Lower leg skin (tissue), 4 donors: ENCODE results near the gene NRN1L. TPM values are rescaled to one million over a fixed set of nuclear protein-coding genes. Genes with fewer than 3 reads are reported as not detected.
"Not testable (repeated sequence)": the region's sequence is repeated elsewhere in the genome, so short reads cannot be mapped to it uniquely, and the experiment has no call there.

ENCODE experiments used
- DNase-seq, 2 donors: peaks; one replicate each; pipeline ENCODE4 v3.0.0-alpha.2; 2019; ENCODE audit warnings: low spot score in 2 of 2
- H3K4me3 ChIP-seq: fragments of 200-600 bp; sonication (generic); 2 replicates; pipeline ENCODE4 v1.5.1; 2017; ENCODE audit warnings: mild to moderate bottlenecking, low read depth; ENCODE audit not compliant: poor library complexity, severe bottlenecking
- CTCF ChIP-seq, 3 donors: fragments of 450-650 bp; IDR thresholded peaks; one replicate each; pipeline ENCODE4 v1.5.1; 2016; ENCODE audit warnings: antibody characterized with exemption in 3 of 3, mild to moderate bottlenecking in 3 of 3, moderate library complexity in 2 of 3
- POLR2A ChIP-seq, 2 donors: fragments of 450-650 bp; IDR thresholded peaks; one replicate each; pipeline ENCODE4 v1.6.1; 2016 to 2017; ENCODE audit warnings: antibody characterized with exemption in 2 of 2, mild to moderate bottlenecking in 1 of 2, moderate library complexity in 1 of 2
- WGBS, 2 donors: methylation state at CpG; one replicate each; pipeline ENCODE4 v1.1.5; 2018; 5-methylcytosine and 5-hydroxymethylcytosine counted together
- intact Hi-C: fragments of 100-400 bp; cut with DNase I; formaldehyde crosslinking; loops from one replicate; pipeline ENCODE4 v1.15.0; 2023; ENCODE audit warnings: low total_unique reads
- total RNA-seq, 4 donors: library from RNA; depleted of rRNA; stranded (reverse); fragments of >200 nt; gene quantifications; one replicate each; pipeline ENCODE4 v1.1.0, GENCODE V29; 2016

NRN1L gene
- total RNA-seq, 4 donors from 2014 or later: 0.65 to 3.7 (median 0.80) TPM; not detected in 1

DNA sequence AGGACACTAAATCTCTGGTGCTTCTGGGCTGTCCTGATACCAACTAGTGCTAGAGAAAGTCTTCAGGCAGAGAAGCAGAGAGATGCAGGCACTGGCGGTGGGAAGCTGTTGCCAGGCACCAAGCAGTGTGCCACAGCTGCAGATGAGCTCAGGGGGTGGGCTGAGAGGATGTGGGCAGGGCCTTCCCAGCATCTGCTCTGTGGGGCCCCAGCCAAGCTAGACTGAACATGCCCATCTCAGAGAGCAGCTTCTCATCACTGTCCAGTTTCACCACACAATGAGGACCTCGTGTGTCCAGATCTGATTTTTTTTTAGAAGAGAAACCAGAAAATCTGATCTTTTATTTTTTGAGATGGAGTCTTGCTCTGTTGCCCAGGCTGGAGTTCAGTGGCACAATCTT lies 25.5 kb downstream of the NRN1L start:
- WGBS, 2 donors: 58 to 60% methylated on average over 2 of the region's 2 CpGs

DNA sequence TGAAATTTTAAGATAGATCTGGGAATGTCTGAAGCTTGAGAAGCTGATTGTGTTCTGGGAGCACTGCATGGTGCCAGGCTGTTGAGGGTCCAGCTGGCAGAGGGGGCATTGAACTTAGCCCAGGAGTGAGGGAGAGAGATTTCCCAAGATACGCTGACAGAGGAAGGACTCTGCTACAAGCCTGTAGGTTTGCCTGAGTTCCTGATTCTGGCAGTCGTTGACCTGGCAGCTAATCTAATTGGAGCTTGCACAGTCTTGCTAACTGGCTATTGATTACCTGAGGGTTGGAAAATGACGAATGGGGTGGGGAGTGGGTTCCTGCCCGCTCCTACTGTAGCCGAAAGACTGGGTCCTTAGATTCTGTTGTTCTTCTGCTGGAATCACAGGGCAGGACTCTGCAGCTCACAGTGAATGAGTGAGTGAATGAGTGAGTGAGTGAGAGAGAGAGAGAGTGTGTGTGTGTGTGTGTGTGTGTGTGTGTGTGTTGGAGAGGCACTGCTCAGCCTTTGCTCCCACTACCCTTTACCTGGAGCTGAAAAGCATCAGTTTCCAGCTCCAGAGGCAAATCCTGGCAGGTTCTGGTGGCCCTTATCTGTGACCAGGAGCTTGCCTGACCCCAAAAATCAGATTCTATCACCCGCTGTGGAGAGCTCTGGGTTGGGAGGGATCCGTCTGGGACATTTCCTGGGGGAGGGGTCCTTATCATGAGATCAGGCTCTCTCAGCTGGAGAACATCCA lies 30.2 kb downstream of the NRN1L start:
- TF ChIP-seq CTCF (IDR thresholded peaks at IDR 0.05) (no peak), POLR2A (IDR thresholded peaks at IDR 0.05) (no peak)
- WGBS, 2 donors: 48% methylated on average over 7 of the region's 7 CpGs
- intact Hi-C loops: no loop called here
- H3K4me3 ChIP-seq: no peak overlapping the region
- no peak for DNase-seq

More for the DNA sequence above, 25.5 kb downstream of the NRN1L start:
- intact Hi-C loops: no loop called here
- no peak for DNase-seq
- no peak for TF ChIP-seq POLR2A (IDR thresholded peaks at IDR 0.05)
- H3K4me3 ChIP-seq: no peak overlapping the region

DNA sequence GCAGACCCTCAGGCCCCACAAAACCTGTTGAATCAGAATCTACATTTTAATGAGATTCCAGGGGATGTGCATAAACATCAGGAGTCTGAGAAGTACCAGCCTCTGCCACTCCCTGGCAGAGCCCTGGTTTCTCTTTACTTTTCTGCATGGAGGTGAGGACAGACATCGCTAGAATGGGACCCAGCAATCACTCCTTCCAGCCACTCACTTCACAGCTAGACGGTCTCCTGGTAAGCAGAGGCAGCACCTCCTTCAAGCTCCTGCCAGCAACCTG lies 30.7 kb downstream of the NRN1L start:
- H3K4me3 ChIP-seq, intact Hi-C loops, DNase-seq: not testable (repeated sequence)
- WGBS, 2 donors: 50 to 56% methylated on average over 2 of the region's 2 CpGs

- 69 to 72% methylated on average over 7 of the region's 7 CpGs for WGBS, 2 donors
- intact Hi-C loops: no loop called here
- no peak overlapping the region for H3K4me3 ChIP-seq
- DNase-seq: no peak
- TF ChIP-seq CTCF (IDR thresholded peaks at IDR 0.05) (no peak), POLR2A (IDR thresholded peaks at IDR 0.05) (no peak)
Observed at GRCh38 chr16:67915831-67916723, 31.4 kb downstream of the NRN1L start.

- intact Hi-C loops: no loop called here
- 39 to 41% methylated on average over 6 of the region's 6 CpGs for WGBS, 2 donors
- no peak for DNase-seq
Observed at GRCh38 chr16:67917140-67917851, 32.6 kb downstream of the NRN1L start.

GRCh38 chr16:67917852-67918236 lies 33.2 kb downstream of the NRN1L start:
- TF ChIP-seq POLR2A (IDR thresholded peaks at IDR 0.05) (no peak), CTCF (IDR thresholded peaks at IDR 0.05) (no peak)
- 54 to 58% methylated on average over 4 of the region's 4 CpGs for WGBS, 2 donors
- DNase-seq: no peak
- no peak overlapping the region for H3K4me3 ChIP-seq
- intact Hi-C loops: no loop called here

More at GRCh38 chr16:67917140-67917851, 32.6 kb downstream of the NRN1L start:
- TF ChIP-seq POLR2A (IDR thresholded peaks at IDR 0.05) (no peak), CTCF (IDR thresholded peaks at IDR 0.05) (no peak)
- H3K4me3 ChIP-seq: no peak overlapping the region
